NCI-H2196 (cell line): Measurements from ENCODE around the gene B4GAT1.
A peak's percentile ranks its signal among the peaks of the same experiment; 100 is the strongest.
"Not testable (repeated sequence)": the region's sequence is repeated elsewhere in the genome, so short reads cannot be mapped to it uniquely, and the experiment has no call there.

Source experiments
- DNase-seq: peaks from one replicate; lab custom pipeline; 2025; ENCODE audit not compliant: unreplicated experiment; lab: John Stamatoyannopoulos, UW

B4GAT1 gene

DNA sequence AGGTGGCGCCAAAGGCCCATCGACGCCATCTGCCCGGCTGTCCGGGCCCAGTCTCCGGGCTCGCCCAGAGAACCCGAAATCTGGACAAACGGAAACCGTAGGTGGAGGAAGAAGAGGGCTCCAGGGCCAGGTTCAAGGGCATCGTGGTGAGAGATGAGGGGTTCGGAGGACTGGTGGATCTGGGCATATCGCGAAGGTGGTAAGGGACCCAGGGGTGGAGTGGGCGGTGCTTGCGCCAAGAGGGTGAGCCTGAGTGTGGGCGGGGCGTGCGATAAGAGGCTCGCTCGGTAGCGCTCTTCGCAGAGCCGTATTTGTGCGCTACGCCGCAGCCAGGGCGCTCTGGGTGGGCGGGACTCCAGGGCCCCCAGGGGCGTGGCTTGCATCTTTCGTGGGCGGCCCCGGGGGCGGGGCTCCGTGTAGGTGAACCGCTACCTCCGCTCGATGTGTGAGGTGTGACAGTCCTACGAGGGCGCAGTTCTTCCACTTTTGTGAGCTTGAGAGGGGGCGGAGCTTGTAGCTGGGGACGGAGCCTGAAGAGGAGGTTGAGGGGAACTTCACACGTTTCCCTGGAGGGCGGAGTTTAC is 35.4 kb downstream of the B4GAT1 start:
- peak; percentile 97 for DNase-seq

DNA sequence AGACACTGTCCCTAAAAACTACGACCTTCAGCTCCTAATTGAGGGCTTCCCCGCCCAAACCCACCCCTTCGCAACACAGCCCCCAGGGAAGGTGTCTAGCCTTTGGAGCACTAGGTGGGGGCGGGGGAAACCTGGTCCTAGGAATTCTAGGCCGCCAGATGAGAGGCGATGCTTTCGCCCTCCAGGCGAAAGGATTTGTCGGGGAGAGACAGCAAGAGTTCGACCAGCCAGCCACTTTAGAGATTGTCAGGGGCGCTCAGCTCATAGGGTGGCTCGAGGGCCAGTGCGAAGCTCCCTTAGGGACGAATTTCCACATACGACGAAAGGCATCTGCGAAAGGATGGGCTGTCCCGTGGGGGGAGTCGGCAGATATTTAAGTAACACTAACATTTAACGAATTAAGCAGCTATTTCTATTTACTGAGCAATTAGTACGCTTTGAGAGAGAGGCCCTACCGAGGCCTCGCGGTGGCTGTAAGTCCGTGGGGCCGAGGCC is 35.9 kb downstream of the B4GAT1 start:
- DNase-seq, result no peak

DNA sequence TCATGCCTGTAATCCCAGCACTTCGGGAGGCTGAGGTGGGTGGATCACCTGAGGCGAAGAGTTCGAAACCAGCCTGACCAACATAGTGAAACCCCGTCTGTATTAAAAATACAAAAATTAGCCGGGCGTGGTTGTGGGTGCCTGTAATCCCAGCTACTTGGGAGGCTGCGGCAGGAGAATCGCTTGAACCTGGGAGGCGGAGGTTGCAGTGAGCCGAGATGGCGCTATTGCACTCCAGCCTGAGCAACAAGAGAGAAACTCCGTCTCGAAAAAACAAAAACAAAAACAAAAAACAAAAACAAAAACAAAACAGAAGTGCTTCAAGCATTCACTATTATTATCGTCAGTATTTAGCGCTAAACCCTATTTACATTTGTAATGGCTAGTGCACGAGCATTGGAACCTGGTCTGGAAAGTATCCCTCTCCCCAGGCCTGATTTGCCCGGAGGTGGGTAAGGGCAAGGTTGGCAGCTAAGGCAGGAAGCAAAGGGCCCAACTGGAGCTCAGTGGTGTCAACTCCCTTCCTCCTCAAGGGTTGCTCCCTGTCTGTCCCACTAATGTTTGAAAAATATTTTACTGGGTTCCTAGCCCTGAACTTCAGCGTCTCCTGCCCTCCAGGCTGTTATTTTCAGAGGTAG is 36.5 kb downstream of the B4GAT1 start:
- DNase-seq, result not testable (repeated sequence)

DNA sequence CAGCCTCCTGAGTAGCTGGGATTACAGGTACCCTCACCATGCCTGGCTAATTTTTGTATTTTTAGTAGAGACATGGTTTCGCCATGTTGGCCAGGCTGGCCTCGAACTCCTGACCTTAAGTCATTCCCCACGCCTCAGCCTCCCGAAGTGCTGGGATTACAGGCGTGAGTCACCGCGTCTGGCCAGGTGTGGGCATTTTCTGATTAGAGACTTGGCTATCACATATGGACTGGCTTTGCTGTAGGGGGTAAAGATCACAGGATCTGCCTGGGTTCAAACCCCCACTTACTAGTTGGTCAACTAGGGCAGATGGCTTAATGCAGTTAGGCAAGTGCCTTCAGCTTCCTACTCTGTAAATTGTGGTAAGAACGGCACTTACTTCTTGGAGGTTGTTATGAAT is 37.1 kb downstream of the B4GAT1 start:
- no peak for DNase-seq

DNA sequence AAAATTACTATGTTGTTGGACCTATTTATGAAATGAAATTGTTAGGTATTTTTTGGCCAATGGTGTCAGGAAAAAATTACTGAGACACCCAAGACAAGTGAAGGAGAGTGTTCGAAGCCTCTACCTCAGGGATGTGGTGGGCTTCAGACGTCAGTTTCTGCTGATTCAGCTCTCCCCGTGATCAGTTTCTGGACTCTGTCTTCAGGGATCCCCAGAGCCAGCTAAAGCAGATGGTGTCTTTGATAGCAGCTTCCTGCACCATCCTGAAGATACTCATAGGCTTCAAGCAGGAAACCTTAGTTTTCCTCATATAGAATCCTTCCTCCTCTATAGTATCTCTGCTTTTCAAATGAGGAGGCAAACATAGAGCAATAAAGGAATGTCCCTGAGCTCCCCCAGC is 38.0 kb downstream of the B4GAT1 start:
- no peak for DNase-seq

DNA sequence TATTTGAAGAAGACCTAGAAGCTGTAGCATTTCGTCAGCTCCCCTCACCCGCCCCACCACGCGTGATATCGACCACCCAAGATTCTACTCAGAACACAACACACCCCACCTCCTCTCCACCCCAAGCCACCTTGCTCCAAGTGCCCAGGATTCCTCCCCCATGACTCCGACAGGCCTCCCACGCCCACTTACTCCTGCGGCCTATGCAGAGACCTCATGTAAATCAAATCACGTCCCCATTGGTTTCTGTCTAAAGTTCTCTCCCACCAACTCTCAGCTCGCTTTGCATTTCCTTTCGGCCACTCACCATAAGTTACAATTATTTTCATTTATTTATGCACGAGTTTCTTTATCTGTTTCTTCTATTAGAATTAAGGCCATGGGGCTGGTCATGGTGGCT is 44.8 kb downstream of the B4GAT1 start:
- DNase-seq, result no peak

DNA sequence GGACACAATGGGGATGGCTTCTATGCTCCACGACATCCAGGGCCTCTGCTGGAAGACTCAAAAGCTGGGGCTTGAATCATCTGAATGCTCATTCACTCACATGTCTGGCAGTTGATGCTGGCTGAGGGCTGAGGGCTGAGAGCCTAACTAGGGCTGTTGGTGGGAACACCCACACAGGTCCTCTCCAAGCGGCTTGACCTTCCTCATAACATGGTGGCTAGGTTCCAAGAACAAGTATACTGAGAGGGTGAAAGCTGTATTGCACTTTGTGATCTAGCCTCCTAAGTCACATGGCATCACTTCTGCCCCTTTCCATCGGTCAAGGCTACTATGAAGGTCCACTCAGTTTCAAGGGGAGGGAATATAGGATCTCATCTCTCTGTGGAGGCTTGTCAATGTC is 48.2 kb downstream of the B4GAT1 start:
- DNase-seq, result no peak

DNA sequence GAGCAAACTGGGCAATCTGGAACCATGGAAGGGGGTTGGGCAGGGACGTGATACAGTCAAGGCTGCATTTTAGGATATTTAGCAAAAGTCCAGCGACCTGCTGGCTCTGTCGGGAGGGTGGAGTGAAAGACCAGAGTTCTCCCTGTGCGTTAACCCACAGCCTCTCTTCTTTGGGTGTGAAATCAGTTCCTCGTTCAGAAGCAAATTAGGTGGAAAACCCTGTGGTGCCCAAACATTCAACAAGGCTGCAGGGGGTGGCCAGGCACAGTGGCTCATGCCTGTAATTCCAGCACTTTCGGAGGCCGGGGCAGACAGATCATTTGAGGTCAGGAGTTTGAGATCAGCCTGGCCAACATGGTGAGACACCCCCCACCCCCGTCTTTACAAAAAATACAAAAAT is 49.8 kb downstream of the B4GAT1 start:
- no peak for DNase-seq
